Activated CD8-positive, alpha-beta T cell treated with anti-CD3 and anti-CD28 coated beads, Interleukin-2, amount 10 ng/mL, durations not matched to agents 7 days and 5 days (primary cell): ENCODE data around the gene ZNF443. TPM values are rescaled to one million over a fixed set of nuclear protein-coding genes. Genes with fewer than 3 reads are reported as not detected.
"Not testable (repeated sequence)": the region's sequence is repeated elsewhere in the genome, so short reads cannot be mapped to it uniquely, and the experiment has no call there.

Source experiments
- ATAC-seq: fragments of 150-1000 bp; cut with Tn5 transposase; one replicate; pipeline ENCODE4 v1.10.0; 2021; ENCODE audit warnings: moderate library complexity
- CTCF ChIA-PET: fragments of 350-600 bp; sonication (Branson Sonifier 250); formaldehyde crosslinking; loops from one replicate; lab custom pipeline; 2021; ENCODE audit warnings: antibody characterized with exemption; lab: Charles Lee
- POLR2A ChIA-PET: fragments of 350-600 bp; sonication (Branson Sonifier 250); formaldehyde crosslinking; loops from one replicate; lab custom pipeline; 2021; ENCODE audit warnings: antibody characterized with exemption; lab: Charles Lee
- DNase-seq: peaks from one replicate; pipeline ENCODE4 v3.0.0-alpha.2; 2020
- H3K27ac Mint-ChIP-seq: one replicate; pipeline ENCODE4 v1.8.0; 2021; ENCODE audit warnings: mild to moderate bottlenecking, mixed read lengths
- H3K27me3 Mint-ChIP-seq: one replicate; pipeline ENCODE4 v1.8.0; 2021; ENCODE audit warnings: low read depth, mixed read lengths
- H3K36me3 Mint-ChIP-seq: one replicate; pipeline ENCODE4 v1.8.0; 2021; ENCODE audit warnings: low read depth, mixed read lengths
- H3K4me1 Mint-ChIP-seq: one replicate; pipeline ENCODE4 v1.8.0; 2021; ENCODE audit warnings: low read depth, mixed read lengths
- H3K4me3 Mint-ChIP-seq: one replicate; pipeline ENCODE4 v1.8.0; 2021; ENCODE audit warnings: mild to moderate bottlenecking, mixed read lengths
- H3K9me3 Mint-ChIP-seq: one replicate; pipeline ENCODE4 v1.8.0; 2022; ENCODE audit warnings: mixed read lengths; ENCODE audit not compliant: insufficient read depth
- total RNA-seq, 2 experiments: library from RNA; stranded (reverse); gene quantifications; one replicate each; pipeline ENCODE4 v1.2.3, GENCODE V29; 2021

ZNF443 gene
- total RNA-seq, 2 experiments from 2014 or later: 5.7 to 6.3 TPM

- no peak for ATAC-seq
Observed at GRCh38 chr19:12465211-12465610, 24.4 kb upstream of the ZNF443 start.

GRCh38 chr19:12464769-12465168 lies 23.9 kb upstream of the ZNF443 start:
- H3K4me3 Mint-ChIP-seq: no peak overlapping the region
- H3K27me3 Mint-ChIP-seq: no peaks in the 10 kb centered on the region
- CTCF ChIA-PET: no interaction called here
- no peak for ATAC-seq
- H3K9me3 Mint-ChIP-seq: peaks cover 41% of the 10 kb centered on the region
- H3K4me1 Mint-ChIP-seq: no peaks in the 10 kb centered on the region
- no peak for DNase-seq
- POLR2A ChIA-PET: no interaction called here
- peaks cover 36% of the 10 kb centered on the region for H3K36me3 Mint-ChIP-seq
- no peak overlapping the region for H3K27ac Mint-ChIP-seq

More at GRCh38 chr19:12465211-12465610, 24.4 kb upstream of the ZNF443 start:
- H3K9me3 Mint-ChIP-seq: peaks cover 40% of the 10 kb centered on the region
- no peak for DNase-seq
- H3K4me3 Mint-ChIP-seq: no peak overlapping the region
- CTCF ChIA-PET: no interaction called here
- no peaks in the 10 kb centered on the region for H3K4me1 Mint-ChIP-seq
- H3K27ac Mint-ChIP-seq: no peak overlapping the region
- peaks cover 38% of the 10 kb centered on the region for H3K36me3 Mint-ChIP-seq
- POLR2A ChIA-PET: interaction anchor here (0.7 kb wide), 1 partner anchor 93 kb away, joined by 3 read pairs; no protein-coding TSS in a partner anchor
- no peaks in the 10 kb centered on the region for H3K27me3 Mint-ChIP-seq

- H3K9me3 Mint-ChIP-seq: peaks cover 41% of the 10 kb centered on the region
- ATAC-seq, H3K4me1 Mint-ChIP-seq, POLR2A ChIA-PET, H3K27ac Mint-ChIP-seq, H3K4me3 Mint-ChIP-seq, DNase-seq, CTCF ChIA-PET, H3K27me3 Mint-ChIP-seq: not testable (repeated sequence)
- H3K36me3 Mint-ChIP-seq: peaks cover 36% of the 10 kb centered on the region
Observed at GRCh38 chr19:12464139-12464538, 23.3 kb upstream of the ZNF443 start.

GRCh38 chr19:12453495-12453894 lies 12.7 kb upstream of the ZNF443 start:
- H3K27me3 Mint-ChIP-seq: no peaks in the 10 kb centered on the region
- H3K4me1 Mint-ChIP-seq: no peaks in the 10 kb centered on the region
- H3K27ac Mint-ChIP-seq: no peak overlapping the region
- ChIA-PET POLR2A (no interaction called here), CTCF (no interaction called here)
- DNase-seq (no peak), ATAC-seq (no peak)
- H3K36me3 Mint-ChIP-seq: peaks cover 11% of the 10 kb centered on the region
- peaks cover 32% of the 10 kb centered on the region for H3K9me3 Mint-ChIP-seq
- no peak overlapping the region for H3K4me3 Mint-ChIP-seq

- Mint-ChIP-seq H3K27ac (no peak overlapping the region), H3K4me3 (no peak overlapping the region), H3K27me3 (no peaks in the 10 kb centered on the region), H3K9me3 (peaks cover 27% of the 10 kb centered on the region), H3K4me1 (no peaks in the 10 kb centered on the region), H3K36me3 (peaks cover 3% of the 10 kb centered on the region)
- ATAC-seq (no peak), DNase-seq (no peak)
- CTCF ChIA-PET: no interaction called here
- POLR2A ChIA-PET: no interaction called here
Observed at GRCh38 chr19:12450844-12451243, 10.0 kb upstream of the ZNF443 start.

- ATAC-seq (no peak), DNase-seq (no peak)
- H3K27me3 Mint-ChIP-seq: no peaks in the 10 kb centered on the region
- ChIA-PET POLR2A (no interaction called here), CTCF (no interaction called here)
- peaks cover 36% of the 10 kb centered on the region for H3K9me3 Mint-ChIP-seq
- no peak overlapping the region for H3K4me3 Mint-ChIP-seq
- H3K4me1 Mint-ChIP-seq: no peaks in the 10 kb centered on the region
- peaks cover 3% of the 10 kb centered on the region for H3K36me3 Mint-ChIP-seq
- H3K27ac Mint-ChIP-seq: no peak overlapping the region
Observed at GRCh38 chr19:12448808-12449207, 8.0 kb upstream of the ZNF443 start.

- DNase-seq (peak; percentile 60), ATAC-seq (peak; percentile 5)
- Mint-ChIP-seq H3K9me3 (peaks cover 31% of the 10 kb centered on the region), H3K36me3 (peaks cover 22% of the 10 kb centered on the region), H3K27ac (peak overlapping the region; percentile 80), H3K4me3 (peak overlapping the region; percentile 99)
- CTCF ChIA-PET, H3K27me3 Mint-ChIP-seq, POLR2A ChIA-PET, H3K4me1 Mint-ChIP-seq: not testable (repeated sequence)
Observed at GRCh38 chr19:12439686-12440540, 908 bp downstream of the ZNF443 start.

- H3K9me3 Mint-ChIP-seq: peaks cover 35% of the 10 kb centered on the region
- H3K27ac Mint-ChIP-seq, POLR2A ChIA-PET, ATAC-seq, CTCF ChIA-PET, H3K4me1 Mint-ChIP-seq, DNase-seq, H3K4me3 Mint-ChIP-seq, H3K27me3 Mint-ChIP-seq: not testable (repeated sequence)
- peaks cover 67% of the 10 kb centered on the region for H3K36me3 Mint-ChIP-seq
Observed at GRCh38 chr19:12430726-12431299, 10.0 kb downstream of the ZNF443 start.

GRCh38 chr19:12425888-12426274 lies 14.9 kb downstream of the ZNF443 start:
- CTCF ChIA-PET: no interaction called here
- Mint-ChIP-seq H3K4me3 (no peak overlapping the region), H3K27me3 (no peaks in the 10 kb centered on the region), H3K4me1 (no peaks in the 10 kb centered on the region), H3K36me3 (peaks cover 62% of the 10 kb centered on the region), H3K9me3 (peaks cover 24% of the 10 kb centered on the region), H3K27ac (no peak overlapping the region)
- DNase-seq (no peak), ATAC-seq (no peak)
- POLR2A ChIA-PET: no interaction called here

GRCh38 chr19:12425236-12425887 lies 15.5 kb downstream of the ZNF443 start:
- H3K27ac Mint-ChIP-seq: no peak overlapping the region
- ChIA-PET CTCF (no interaction called here), POLR2A (no interaction called here)
- no peak overlapping the region for H3K4me3 Mint-ChIP-seq
- ATAC-seq: no peak
- H3K9me3 Mint-ChIP-seq: peaks cover 21% of the 10 kb centered on the region
- H3K36me3 Mint-ChIP-seq: peaks cover 62% of the 10 kb centered on the region
- no peaks in the 10 kb centered on the region for H3K4me1 Mint-ChIP-seq
- DNase-seq: no peak
- no peaks in the 10 kb centered on the region for H3K27me3 Mint-ChIP-seq

- DNase-seq, H3K27ac Mint-ChIP-seq, ATAC-seq, H3K4me3 Mint-ChIP-seq, H3K27me3 Mint-ChIP-seq, CTCF ChIA-PET, POLR2A ChIA-PET, H3K4me1 Mint-ChIP-seq: not testable (repeated sequence)
- H3K36me3 Mint-ChIP-seq: peaks cover 40% of the 10 kb centered on the region
- peaks cover 42% of the 10 kb centered on the region for H3K9me3 Mint-ChIP-seq
Observed at GRCh38 chr19:12417273-12417672, 23.5 kb downstream of the ZNF443 start.

GRCh38 chr19:12411893-12412292 lies 28.9 kb downstream of the ZNF443 start:
- DNase-seq: no peak
- peaks cover 10% of the 10 kb centered on the region for H3K36me3 Mint-ChIP-seq
- CTCF ChIA-PET: no interaction called here
- no peaks in the 10 kb centered on the region for H3K27me3 Mint-ChIP-seq
- no peaks in the 10 kb centered on the region for H3K4me1 Mint-ChIP-seq
- POLR2A ChIA-PET: no interaction called here
- no peak overlapping the region for H3K4me3 Mint-ChIP-seq
- no peak for ATAC-seq
- peaks cover 20% of the 10 kb centered on the region for H3K9me3 Mint-ChIP-seq
- H3K27ac Mint-ChIP-seq: no peak overlapping the region
